ENCODE data around the gene SLC26A5. TPM values are rescaled to one million over a fixed set of nuclear protein-coding genes. Genes with fewer than 3 reads are reported as not detected.
"Not testable (repeated sequence)": the region's sequence is repeated elsewhere in the genome, so short reads cannot be mapped to it uniquely, and the experiment has no call there.

SLC26A5 gene
- total RNA-seq = 0.21 TPM

GRCh38 chr7:103446049-103446520, at the start of gene SLC26A5:
Gene SLC26A5 (minus strand): TSS chr7:103446207. CDS start chr7:103421514, 24,693 bp downstream.
- DNase-seq = peak; percentile 14

- peak; percentile 10 for DNase-seq
Observed at GRCh38 chr7:103487419-103487818, 41.4 kb upstream of the SLC26A5 start.

- DNase-seq = not testable (repeated sequence)
Observed at GRCh38 chr7:103486873-103487272, 40.9 kb upstream of the SLC26A5 start.

- no peak for DNase-seq
Observed at GRCh38 chr7:103480771-103481170, 34.8 kb upstream of the SLC26A5 start.

GRCh38 chr7:103474956-103475355, 28.9 kb upstream of the SLC26A5 start:
- DNase-seq = no peak

GRCh38 chr7:103469095-103469948, 23.3 kb upstream of the SLC26A5 start:
- DNase-seq = no peak

GRCh38 chr7:103466814-103467213, 20.8 kb upstream of the SLC26A5 start:
- no peak for DNase-seq

GRCh38 chr7:103462358-103462757, 16.4 kb upstream of the SLC26A5 start:
- no peak for DNase-seq

- peak; percentile 52 for DNase-seq
Observed at GRCh38 chr7:103447073-103447960, 1.3 kb upstream of the SLC26A5 start.

GRCh38 chr7:103445228-103446048, 569 bp downstream of the SLC26A5 start:
- peak; percentile 12 for DNase-seq

- DNase-seq = no peak
Observed at GRCh38 chr7:103439661-103440060, 6.3 kb downstream of the SLC26A5 start.

GRCh38 chr7:103437623-103438022, 8.4 kb downstream of the SLC26A5 start:
- no peak for DNase-seq

- DNase-seq = no peak
Observed at GRCh38 chr7:103432712-103433111, 13.3 kb downstream of the SLC26A5 start.

- DNase-seq = no peak
Observed at GRCh38 chr7:103425177-103425576, 20.8 kb downstream of the SLC26A5 start.

- no peak for DNase-seq
Observed at GRCh38 chr7:103423467-103424179, 22.4 kb downstream of the SLC26A5 start.

GRCh38 chr7:103420857-103421384, 25.1 kb downstream of the SLC26A5 start:
- no peak for DNase-seq

GRCh38 chr7:103418241-103418640, 27.8 kb downstream of the SLC26A5 start:
- DNase-seq = no peak

GRCh38 chr7:103413407-103413806, 32.6 kb downstream of the SLC26A5 start:
- no peak for DNase-seq

- no peak for DNase-seq
Observed at GRCh38 chr7:103412151-103412550, 33.9 kb downstream of the SLC26A5 start.

GRCh38 chr7:103405789-103406613, 40.0 kb downstream of the SLC26A5 start:
- not testable (repeated sequence) for DNase-seq

Data from tongue (tissue), 2 donors.